ENCODE data around the gene CLDND2.

The CLDND2 gene

DNA sequence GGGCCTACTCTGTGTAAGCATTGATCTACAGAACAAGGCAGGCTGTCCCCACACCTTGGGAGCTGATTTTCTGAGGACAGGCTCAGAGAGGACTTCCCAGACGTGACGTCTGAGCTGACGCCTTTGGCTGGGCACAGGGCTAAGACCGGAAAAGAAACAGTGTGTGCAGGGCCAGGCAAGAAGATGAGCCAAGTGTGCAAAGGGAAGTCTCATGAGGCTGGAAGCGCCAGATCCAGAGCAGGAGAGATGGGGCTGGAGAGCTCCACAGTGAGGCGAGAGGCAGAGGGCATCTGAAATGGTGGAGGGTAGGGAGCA is 44.7 kb downstream of the CLDND2 start:
- Histone ChIP-seq H3K9ac (ENCODE audit: low read length) (no peak overlapping the region), H3K4me3 (ENCODE audit: low read depth in 1 of 2, low read length in 2 of 2) (no peak overlapping the region), H3K9me3 (ENCODE audit: low read length) (no peaks in the 10 kb centered on the region), H3K27ac (ENCODE audit: low read depth, low read length) (no peak overlapping the region), H3K27me3 (ENCODE audit: control insufficient read depth in 1 of 2, insufficient read depth in 2 of 2, low read length in 2 of 2) (peaks cover 3 to 40% of the 10 kb centered on the region in 2 donors), H3K4me1 (ENCODE audit: insufficient read depth, low read length) (no peaks in the 10 kb centered on the region), H3K36me3 (ENCODE audit: insufficient read depth, low read length) (no peaks in the 10 kb centered on the region)

- H3K36me3 ChIP-seq (ENCODE audit: insufficient read depth, low read length) = no peaks in the 10 kb centered on the region
- H3K9me3 ChIP-seq (ENCODE audit: low read length) = no peaks in the 10 kb centered on the region
- H3K27ac ChIP-seq (ENCODE audit: low read depth, low read length) = no peak overlapping the region
- no peaks in the 10 kb centered on the region for H3K4me1 ChIP-seq (ENCODE audit: insufficient read depth, low read length)
- peaks cover 3 to 35% of the 10 kb centered on the region in 2 donors for H3K27me3 ChIP-seq (ENCODE audit: control insufficient read depth in 1 of 2, insufficient read depth in 2 of 2, low read length in 2 of 2)
- no peak overlapping the region for H3K4me3 ChIP-seq (ENCODE audit: low read depth in 1 of 2, low read length in 2 of 2)
- no peak overlapping the region for H3K9ac ChIP-seq (ENCODE audit: low read length)
These were observed 45.2 kb downstream of the CLDND2 start for GRCh38 chr19:51323481-51324166.

DNA sequence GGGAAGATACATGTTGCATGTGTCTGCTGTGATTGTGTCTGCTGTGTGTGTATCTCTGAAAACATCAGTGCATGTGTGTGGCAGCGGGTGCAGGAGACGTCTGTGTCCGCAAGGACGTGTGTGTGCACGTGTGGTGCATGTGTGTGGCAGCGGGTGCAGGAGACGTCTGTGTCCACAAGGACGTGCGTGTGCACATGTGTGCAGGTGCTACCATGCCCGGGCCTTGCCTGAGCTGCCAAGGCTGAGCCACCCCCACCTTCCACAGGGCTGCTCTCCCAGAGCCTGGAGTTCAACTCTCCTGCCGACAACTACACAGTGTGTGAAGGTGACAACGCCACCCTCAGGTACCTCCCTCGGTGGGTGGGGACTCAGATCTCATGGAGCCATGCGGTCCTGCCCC is 47.0 kb downstream of the CLDND2 start:
- H3K9me3 ChIP-seq (ENCODE audit: low read length) = no peaks in the 10 kb centered on the region
- H3K27ac ChIP-seq (ENCODE audit: low read depth, low read length) = no peak overlapping the region
- H3K9ac ChIP-seq (ENCODE audit: low read length) = no peak overlapping the region
- no peaks in the 10 kb centered on the region for H3K4me1 ChIP-seq (ENCODE audit: insufficient read depth, low read length)
- no peaks in the 10 kb centered on the region for H3K36me3 ChIP-seq (ENCODE audit: insufficient read depth, low read length)
- peaks cover 0 to 20% of the 10 kb centered on the region in 2 donors for H3K27me3 ChIP-seq (ENCODE audit: control insufficient read depth in 1 of 2, insufficient read depth in 2 of 2, low read length in 2 of 2)
- H3K4me3 ChIP-seq (ENCODE audit: low read depth in 1 of 2, low read length in 2 of 2) = no peak overlapping the region

- no peak overlapping the region for H3K9ac ChIP-seq (ENCODE audit: low read length)
- H3K36me3 ChIP-seq (ENCODE audit: insufficient read depth, low read length) = no peaks in the 10 kb centered on the region
- peaks cover 0 to 7% of the 10 kb centered on the region in 2 donors for H3K27me3 ChIP-seq (ENCODE audit: control insufficient read depth in 1 of 2, insufficient read depth in 2 of 2, low read length in 2 of 2)
- H3K4me3 ChIP-seq (ENCODE audit: low read depth in 1 of 2, low read length in 2 of 2) = no peak overlapping the region
- no peak overlapping the region for H3K27ac ChIP-seq (ENCODE audit: low read depth, low read length)
- H3K9me3 ChIP-seq (ENCODE audit: low read length) = no peaks in the 10 kb centered on the region
- no peaks in the 10 kb centered on the region for H3K4me1 ChIP-seq (ENCODE audit: insufficient read depth, low read length)
These were observed 48.5 kb downstream of the CLDND2 start for GRCh38 chr19:51320280-51320657.

DNA sequence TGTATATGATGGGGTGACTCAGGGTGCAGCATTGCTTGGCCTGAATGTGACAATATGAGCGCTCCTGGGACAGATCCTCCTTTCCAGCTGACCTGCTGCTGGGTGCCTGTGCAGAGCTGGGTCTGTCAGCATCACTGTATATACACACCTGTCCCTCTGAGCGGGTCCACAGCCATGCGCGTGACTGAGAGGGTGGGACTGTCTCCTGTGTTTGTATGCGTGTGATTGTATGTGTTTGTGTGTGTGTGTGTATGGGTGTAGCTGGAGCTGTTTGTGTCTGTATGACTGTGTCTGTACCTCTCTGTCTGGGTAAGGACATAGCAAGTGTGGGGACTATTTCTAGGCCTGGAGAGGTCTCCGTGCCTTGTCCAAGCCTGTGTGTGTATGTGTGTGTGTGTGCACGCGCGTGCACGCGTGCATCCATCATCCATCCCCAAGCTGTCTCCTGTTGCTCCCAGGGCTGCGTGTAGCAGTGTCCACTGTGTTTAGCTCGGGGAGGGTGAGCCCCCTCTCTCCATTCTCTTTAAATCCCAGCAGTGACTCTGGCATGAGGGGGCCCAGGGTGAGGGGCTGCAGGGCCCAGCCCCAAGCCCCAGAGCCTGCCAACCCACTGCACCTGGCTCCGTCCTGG is 49.0 kb downstream of the CLDND2 start:
- no peak overlapping the region for H3K9ac ChIP-seq (ENCODE audit: low read length)
- H3K36me3 ChIP-seq (ENCODE audit: insufficient read depth, low read length) = no peaks in the 10 kb centered on the region
- H3K4me3 ChIP-seq (ENCODE audit: low read depth in 1 of 2, low read length in 2 of 2) = no peak overlapping the region
- no peaks in the 10 kb centered on the region for H3K4me1 ChIP-seq (ENCODE audit: insufficient read depth, low read length)
- H3K9me3 ChIP-seq (ENCODE audit: low read length) = no peaks in the 10 kb centered on the region
- H3K27me3 ChIP-seq (ENCODE audit: control insufficient read depth in 1 of 2, insufficient read depth in 2 of 2, low read length in 2 of 2) = peaks cover 0 to 9% of the 10 kb centered on the region in 2 donors
- H3K27ac ChIP-seq (ENCODE audit: low read depth, low read length) = no peak overlapping the region

DNA sequence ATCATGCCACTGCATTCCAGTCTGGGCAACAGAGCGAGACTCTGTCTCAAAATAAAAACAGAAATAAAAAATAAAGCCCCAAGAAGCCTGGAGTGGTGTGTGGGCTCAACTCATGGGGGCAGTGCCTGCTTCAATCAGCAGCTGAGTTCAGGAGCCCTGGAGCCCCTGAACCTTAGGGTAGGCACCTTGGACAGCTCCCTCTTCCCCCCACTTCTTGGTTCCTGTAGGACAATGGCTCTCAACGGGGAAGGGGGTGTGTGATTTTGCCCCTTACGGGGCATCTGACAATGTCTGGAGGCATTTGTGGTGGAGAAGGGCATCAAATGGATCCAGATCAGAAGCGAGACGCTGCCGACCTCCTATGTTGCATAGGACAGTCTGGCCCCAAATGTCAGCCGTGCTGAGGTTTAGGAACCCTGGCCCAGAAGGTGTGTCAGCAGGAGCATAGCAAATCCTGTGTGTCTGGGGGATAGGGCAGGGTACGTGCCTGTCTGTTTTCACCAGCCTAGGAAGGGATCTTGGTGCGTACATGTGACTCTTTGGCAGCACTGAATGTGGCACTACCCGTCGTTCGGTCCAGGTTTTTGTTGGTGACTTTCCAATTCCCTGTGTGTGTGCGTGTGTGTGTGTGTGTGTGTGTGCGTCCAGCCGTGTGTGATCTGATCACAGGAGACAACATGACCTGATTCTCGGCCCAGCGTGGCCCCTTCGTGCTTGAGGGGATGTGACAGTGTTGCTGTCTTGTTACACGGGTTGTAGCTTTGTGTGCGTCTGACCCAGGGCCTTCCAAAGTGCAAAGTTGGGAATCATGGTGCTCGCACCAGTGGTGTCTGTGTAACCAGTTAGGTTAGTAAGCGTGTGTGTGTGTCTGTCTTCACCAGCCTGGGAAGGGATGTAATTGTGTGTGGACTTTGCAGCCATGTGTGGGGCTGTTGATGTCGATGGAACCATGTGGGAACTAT is 49.8 kb downstream of the CLDND2 start:
- H3K4me1 ChIP-seq (ENCODE audit: insufficient read depth, low read length) = no peaks in the 10 kb centered on the region
- no peak overlapping the region for H3K9ac ChIP-seq (ENCODE audit: low read length)
- H3K4me3 ChIP-seq (ENCODE audit: low read depth in 1 of 2, low read length in 2 of 2) = no peak overlapping the region
- no peaks in the 10 kb centered on the region for H3K36me3 ChIP-seq (ENCODE audit: insufficient read depth, low read length)
- H3K9me3 ChIP-seq (ENCODE audit: low read length) = peaks cover 3% of the 10 kb centered on the region
- H3K27ac ChIP-seq (ENCODE audit: low read depth, low read length) = no peak overlapping the region
- H3K27me3 ChIP-seq (ENCODE audit: control insufficient read depth in 1 of 2, insufficient read depth in 2 of 2, low read length in 2 of 2) = peaks cover 0 to 10% of the 10 kb centered on the region in 2 donors

DNA sequence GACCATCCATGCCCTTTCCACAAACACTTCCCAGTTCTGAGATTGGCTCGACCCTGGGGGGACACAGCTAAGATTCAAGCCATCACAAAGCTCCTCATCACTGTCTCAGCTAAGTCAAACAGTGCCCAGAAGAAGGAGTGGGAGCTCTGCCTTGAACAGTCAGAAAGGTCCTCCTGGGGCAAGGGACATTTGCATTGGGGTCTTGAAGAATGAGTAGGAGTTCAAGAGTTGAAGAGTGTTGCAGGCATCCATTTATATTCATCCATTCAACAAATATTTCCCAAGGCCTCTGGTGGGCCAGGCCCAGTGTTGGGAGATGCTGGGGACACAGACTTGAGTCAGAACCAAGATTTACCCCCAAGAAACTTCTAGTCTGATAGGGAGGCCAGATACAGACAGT is 50.8 kb downstream of the CLDND2 start:
- Histone ChIP-seq H3K36me3 (ENCODE audit: insufficient read depth, low read length) (no peaks in the 10 kb centered on the region), H3K4me1 (ENCODE audit: insufficient read depth, low read length) (no peaks in the 10 kb centered on the region), H3K9me3 (ENCODE audit: low read length) (peaks cover 3% of the 10 kb centered on the region), H3K4me3 (ENCODE audit: low read depth in 1 of 2, low read length in 2 of 2) (no peak overlapping the region), H3K27ac (ENCODE audit: low read depth, low read length) (no peak overlapping the region), H3K27me3 (ENCODE audit: control insufficient read depth in 1 of 2, insufficient read depth in 2 of 2, low read length in 2 of 2) (peaks cover 0 to 7% of the 10 kb centered on the region in 2 donors), H3K9ac (ENCODE audit: low read length) (no peak overlapping the region)

GRCh38 chr19:51317376-51317775 is 51.4 kb downstream of the CLDND2 start:
- Histone ChIP-seq H3K27ac (ENCODE audit: low read depth, low read length) (no peak overlapping the region), H3K9ac (ENCODE audit: low read length) (no peak overlapping the region), H3K9me3 (ENCODE audit: low read length) (peaks cover 3% of the 10 kb centered on the region), H3K36me3 (ENCODE audit: insufficient read depth, low read length) (no peaks in the 10 kb centered on the region), H3K27me3 (ENCODE audit: control insufficient read depth in 1 of 2, insufficient read depth in 2 of 2, low read length in 2 of 2) (peaks cover 0 to 8% of the 10 kb centered on the region in 2 donors), H3K4me1 (ENCODE audit: insufficient read depth, low read length) (no peaks in the 10 kb centered on the region), H3K4me3 (ENCODE audit: low read depth in 1 of 2, low read length in 2 of 2) (no peak overlapping the region)
